IPS-15b (cell line): Measurements from ENCODE around the gene INPP5F.
"Not testable (repeated sequence)": the region's sequence is repeated elsewhere in the genome, so short reads cannot be mapped to it uniquely, and the experiment has no call there.

ENCODE experiments used
- H3K27me3 ChIP-seq: one replicate; pipeline ENCODE4 v1.6.1; 2013; ENCODE audit warnings: low read length; ENCODE audit not compliant: control insufficient read depth, insufficient read depth
- H3K36me3 ChIP-seq: one replicate; pipeline ENCODE4 v1.6.1; 2013; ENCODE audit warnings: low read length; ENCODE audit not compliant: control insufficient read depth, insufficient read depth
- H3K4me1 ChIP-seq: one replicate; pipeline ENCODE4 v1.6.1; 2013; ENCODE audit warnings: mild to moderate bottlenecking, low read length; ENCODE audit not compliant: control insufficient read depth, insufficient read depth
- H3K4me3 ChIP-seq: one replicate; pipeline ENCODE4 v1.5.1; 2013; ENCODE audit warnings: low read depth, low read length
- H3K9ac ChIP-seq: one replicate; pipeline ENCODE4 v1.6.1; 2013; ENCODE audit warnings: low read depth, mild to moderate bottlenecking, low read length
- H3K9me3 ChIP-seq: one replicate; pipeline ENCODE4 v1.6.1; 2013; ENCODE audit warnings: mild to moderate bottlenecking, low read length; ENCODE audit not compliant: control insufficient read depth, insufficient read depth

Gene INPP5F

DNA sequence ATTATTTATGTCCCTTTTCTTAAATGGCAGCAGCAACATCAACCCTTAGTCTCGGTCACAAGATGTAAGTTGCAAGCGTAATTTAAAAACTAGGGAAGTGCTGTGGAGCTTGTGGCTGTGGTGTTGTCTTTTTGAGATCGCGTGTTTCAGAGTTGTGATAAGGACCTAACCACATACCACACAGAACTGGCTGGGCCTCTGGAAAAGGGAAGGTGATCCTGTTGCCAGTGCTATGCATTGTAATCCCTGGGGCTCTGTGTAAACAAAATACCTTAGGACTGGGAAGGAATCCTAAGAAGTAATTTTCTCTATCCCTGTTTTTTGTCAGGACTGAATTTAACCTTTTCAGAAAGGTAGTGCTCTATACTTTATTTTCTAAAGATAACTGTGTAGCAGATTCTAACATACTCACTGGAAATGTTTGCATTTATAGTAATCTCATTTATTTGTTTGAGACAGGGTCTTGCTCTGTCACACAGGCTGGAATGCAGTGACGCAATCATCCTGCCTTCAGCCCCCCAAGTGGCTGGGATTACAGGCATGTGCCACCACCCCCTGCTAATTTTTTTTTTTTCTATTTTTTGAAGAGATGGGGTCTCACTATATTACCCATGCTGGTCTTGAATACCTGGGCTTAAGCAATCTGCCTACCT, 60.4 kb downstream of the INPP5F start:
- Histone ChIP-seq H3K9ac (no peak overlapping the region), H3K4me1 (peaks cover 5% of the 10 kb centered on the region), H3K9me3 (no peaks in the 10 kb centered on the region), H3K36me3 (no peaks in the 10 kb centered on the region), H3K4me3 (peak overlapping the region; percentile 1), H3K27me3 (no peaks in the 10 kb centered on the region)

DNA sequence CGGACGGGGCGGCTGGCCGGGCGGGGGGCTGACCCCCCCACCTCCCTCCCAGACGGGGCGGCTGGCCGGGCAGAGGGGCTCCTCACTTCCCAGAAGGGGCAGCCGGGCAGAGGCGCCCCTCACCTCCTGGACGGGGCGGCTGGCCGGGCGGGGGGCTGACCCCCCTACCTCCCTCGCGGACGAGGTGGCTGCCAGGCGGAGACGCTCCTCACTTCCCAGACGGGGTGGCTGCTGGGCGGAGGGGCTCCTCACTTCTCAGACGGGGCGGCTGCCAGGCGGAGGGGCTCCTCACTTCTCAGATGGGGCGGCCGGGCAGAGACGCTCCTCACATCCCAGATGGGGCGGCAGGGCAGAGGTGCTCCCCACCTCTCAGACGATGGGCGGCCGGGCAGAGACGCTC, 69.3 kb downstream of the INPP5F start:
- not testable (repeated sequence) for H3K9me3 ChIP-seq, H3K4me1 ChIP-seq, H3K36me3 ChIP-seq, H3K9ac ChIP-seq, H3K27me3 ChIP-seq, H3K4me3 ChIP-seq

DNA sequence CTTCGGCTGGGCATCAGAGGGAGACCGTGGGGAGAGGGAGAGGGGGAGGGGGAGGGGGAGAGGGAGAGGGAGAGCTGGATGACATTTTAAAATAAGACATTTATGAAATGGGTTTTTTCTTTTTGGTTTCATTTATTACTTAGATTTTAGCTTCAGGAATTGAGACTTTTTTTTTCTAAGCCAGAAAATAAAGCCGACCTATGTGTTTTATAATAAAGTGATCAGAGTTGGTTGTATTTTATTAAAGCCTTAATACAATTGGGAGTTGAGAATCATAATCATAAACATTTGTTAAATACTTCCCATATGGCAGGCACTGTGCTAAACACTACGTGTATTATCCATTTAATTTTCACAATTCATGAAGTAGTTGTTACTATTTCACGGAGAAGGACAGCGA, 70.2 kb downstream of the INPP5F start:
- Histone ChIP-seq H3K27me3 (no peaks in the 10 kb centered on the region), H3K4me1 (no peaks in the 10 kb centered on the region), H3K36me3 (no peaks in the 10 kb centered on the region), H3K9ac (no peak overlapping the region), H3K4me3 (no peak overlapping the region), H3K9me3 (no peaks in the 10 kb centered on the region)

DNA sequence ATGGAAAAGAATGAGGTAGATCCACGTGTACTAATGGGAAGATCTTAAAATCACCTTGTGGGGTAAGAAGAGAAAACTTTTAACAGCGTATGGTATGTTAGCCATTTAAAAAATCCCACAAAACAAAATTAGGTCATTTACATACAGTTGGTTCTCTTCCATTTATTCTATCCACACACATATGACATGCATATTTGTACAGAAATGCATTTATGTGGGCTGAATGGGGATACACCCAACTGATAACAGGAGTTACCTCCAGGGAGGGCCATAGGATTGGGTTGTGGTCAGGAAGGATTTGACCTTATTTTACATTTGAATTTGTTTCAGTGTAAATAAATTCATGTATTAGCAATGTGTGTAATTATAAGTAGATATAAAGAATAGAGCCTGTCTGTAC, 75.3 kb downstream of the INPP5F start:
- H3K27me3 ChIP-seq = no peaks in the 10 kb centered on the region
- no peaks in the 10 kb centered on the region for H3K4me1 ChIP-seq
- no peak overlapping the region for H3K9ac ChIP-seq
- no peaks in the 10 kb centered on the region for H3K36me3 ChIP-seq
- no peaks in the 10 kb centered on the region for H3K9me3 ChIP-seq
- no peak overlapping the region for H3K4me3 ChIP-seq

DNA sequence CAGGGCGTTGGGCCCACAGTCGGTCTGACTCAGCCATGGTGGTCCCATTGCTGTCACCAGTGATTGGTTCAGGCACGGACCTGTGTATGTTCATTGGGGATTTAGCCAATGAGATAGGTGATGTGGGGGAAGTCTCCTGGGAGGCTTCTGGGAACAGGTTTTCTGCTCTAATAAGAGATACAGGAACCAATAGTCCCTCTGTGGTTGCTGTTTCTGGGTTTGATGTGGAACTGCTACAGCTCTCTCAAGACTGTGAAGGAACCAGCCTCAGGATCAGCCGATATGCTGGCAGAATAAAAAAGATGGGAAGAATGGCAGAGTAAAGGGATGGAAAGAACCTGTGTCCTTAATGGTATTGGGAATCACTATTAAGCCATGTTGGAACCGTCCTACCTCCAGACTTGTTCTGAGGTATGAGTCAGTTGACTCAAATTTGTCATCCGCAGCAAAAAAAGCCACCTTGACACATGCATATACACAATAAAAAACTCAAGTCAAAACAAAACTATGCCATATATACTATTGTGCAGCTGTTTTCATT, 76.2 kb downstream of the INPP5F start:
- H3K4me1 ChIP-seq = no peaks in the 10 kb centered on the region
- H3K27me3 ChIP-seq = no peaks in the 10 kb centered on the region
- H3K9ac ChIP-seq = no peak overlapping the region
- no peaks in the 10 kb centered on the region for H3K9me3 ChIP-seq
- H3K36me3 ChIP-seq = no peaks in the 10 kb centered on the region
- H3K4me3 ChIP-seq = no peak overlapping the region

DNA sequence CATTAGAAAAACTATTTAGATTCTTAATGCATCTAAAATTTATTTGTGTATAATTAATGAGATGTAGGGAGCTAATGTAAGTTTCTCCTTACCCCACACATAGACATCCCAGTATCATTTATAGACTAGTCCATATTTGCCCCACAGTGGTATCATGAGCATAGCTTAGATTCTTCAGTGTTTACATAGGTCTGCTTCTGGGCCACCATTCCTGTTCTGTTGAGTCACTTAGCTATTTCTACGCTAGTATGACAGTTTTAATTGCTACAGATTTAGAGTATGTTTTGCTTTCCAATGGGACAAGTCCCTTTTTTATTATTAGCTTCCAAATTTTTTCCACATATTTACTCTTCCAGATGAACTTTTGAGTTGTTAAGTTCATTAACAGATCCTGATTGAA, 77.4 kb downstream of the INPP5F start:
- Histone ChIP-seq H3K27me3 (no peaks in the 10 kb centered on the region), H3K9ac (no peak overlapping the region), H3K4me3 (no peak overlapping the region), H3K4me1 (no peaks in the 10 kb centered on the region), H3K36me3 (no peaks in the 10 kb centered on the region), H3K9me3 (no peaks in the 10 kb centered on the region)

DNA sequence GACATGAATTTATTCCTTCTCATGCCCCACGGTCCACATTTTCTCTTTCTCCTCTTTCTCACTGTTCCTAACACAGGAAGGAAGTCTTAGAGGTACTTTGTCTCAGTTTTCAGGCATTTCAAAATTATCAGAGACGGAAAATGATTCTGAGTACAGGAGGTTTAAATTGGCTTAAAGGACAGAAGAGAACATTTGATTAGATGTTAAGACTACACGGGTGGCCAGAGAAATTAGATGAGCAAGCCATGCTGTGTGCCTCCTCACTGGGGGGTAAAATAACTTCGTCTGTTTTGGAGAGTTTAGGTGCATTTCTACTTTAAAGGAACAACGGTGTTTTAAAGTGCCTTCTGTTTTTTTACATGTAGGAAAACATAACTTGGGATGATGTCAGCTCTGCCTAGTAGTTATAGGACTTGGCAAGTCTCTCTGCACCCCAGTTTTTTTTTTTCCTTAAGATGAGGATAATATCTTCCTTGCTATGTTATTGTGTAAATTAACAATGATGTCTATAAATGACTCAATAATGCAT, 79.9 kb downstream of the INPP5F start:
- H3K27me3 ChIP-seq = no peaks in the 10 kb centered on the region
- H3K36me3 ChIP-seq = no peaks in the 10 kb centered on the region
- no peak overlapping the region for H3K4me3 ChIP-seq
- H3K9ac ChIP-seq = no peak overlapping the region
- H3K9me3 ChIP-seq = no peaks in the 10 kb centered on the region
- H3K4me1 ChIP-seq = no peaks in the 10 kb centered on the region

DNA sequence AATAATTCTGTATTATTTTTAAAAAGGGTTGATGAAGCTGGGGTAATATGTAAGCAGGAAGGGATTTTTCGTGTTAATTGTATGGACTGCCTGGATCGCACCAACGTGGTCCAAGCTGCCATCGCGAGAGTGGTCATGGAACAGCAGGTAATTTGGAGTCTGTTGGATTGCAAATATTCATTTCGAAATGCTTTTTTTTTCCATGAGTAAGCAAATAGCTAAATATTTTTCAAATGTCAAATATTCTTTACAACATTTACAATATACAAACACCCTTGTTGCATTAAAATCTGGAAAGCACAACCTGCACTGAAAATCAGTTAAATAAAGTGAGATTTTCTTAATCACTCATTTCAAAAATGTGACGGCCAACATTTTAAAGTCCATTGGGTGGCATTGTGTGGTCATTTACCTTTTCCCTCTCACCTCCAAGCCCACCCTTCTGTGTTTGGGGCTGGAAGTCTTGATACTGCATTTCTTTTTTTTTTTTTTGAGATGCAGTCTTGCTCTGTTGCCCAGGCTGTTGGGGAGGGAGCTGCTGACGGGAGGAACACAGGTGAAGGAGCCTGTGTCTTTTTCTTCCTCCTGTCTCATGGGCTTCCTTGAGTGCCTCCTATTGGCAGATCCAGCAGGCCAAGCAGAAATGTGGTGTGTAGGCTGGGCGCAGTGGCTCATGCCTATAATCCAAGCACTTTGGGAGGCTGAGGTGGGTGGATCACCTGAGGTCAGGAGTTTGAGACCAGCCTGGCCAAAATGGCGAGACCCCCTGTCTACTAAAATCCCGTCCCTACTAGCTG, 80.7 kb downstream of the INPP5F start:
- H3K4me1 ChIP-seq = no peaks in the 10 kb centered on the region
- H3K9ac ChIP-seq = no peak overlapping the region
- H3K27me3 ChIP-seq = no peaks in the 10 kb centered on the region
- no peaks in the 10 kb centered on the region for H3K9me3 ChIP-seq
- H3K4me3 ChIP-seq = no peak overlapping the region
- no peaks in the 10 kb centered on the region for H3K36me3 ChIP-seq

DNA sequence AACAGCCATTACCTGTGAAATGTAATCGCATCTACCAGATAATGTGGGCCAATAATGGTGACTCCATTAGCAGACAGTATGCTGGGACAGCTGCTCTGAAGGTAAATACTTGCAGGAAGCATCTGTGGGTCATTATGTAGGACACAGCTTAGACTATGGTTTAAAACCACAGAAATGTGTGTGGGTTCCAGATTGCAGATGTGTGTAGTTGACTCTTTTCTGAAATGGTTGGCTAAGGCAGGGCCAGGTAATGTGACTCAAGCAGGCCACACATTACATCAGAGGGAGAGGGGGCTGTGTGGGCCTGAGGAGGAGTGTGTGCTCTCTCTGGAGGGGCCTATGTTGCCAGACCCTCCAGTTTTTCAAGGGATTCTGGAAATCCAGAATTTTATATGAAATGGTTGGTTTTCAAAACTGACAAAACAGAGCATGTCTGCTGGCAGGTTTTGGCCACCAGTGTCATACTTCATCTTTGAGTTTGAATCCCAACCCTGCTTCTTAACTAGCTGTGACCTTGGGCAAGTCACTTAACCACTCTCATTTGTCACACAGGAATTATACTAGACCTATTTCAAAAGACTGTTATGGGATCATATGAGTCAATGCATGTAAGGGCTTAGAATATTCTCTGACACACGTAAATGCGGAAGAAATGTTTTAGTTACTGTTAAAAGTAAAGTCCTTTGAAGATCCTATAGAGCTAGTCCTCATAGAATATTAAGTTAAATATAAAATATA, 82.3 kb downstream of the INPP5F start:
- H3K4me1 ChIP-seq = no peaks in the 10 kb centered on the region
- peaks cover 3% of the 10 kb centered on the region for H3K36me3 ChIP-seq
- no peaks in the 10 kb centered on the region for H3K9me3 ChIP-seq
- no peak overlapping the region for H3K9ac ChIP-seq
- H3K27me3 ChIP-seq = no peaks in the 10 kb centered on the region
- H3K4me3 ChIP-seq = no peak overlapping the region

DNA sequence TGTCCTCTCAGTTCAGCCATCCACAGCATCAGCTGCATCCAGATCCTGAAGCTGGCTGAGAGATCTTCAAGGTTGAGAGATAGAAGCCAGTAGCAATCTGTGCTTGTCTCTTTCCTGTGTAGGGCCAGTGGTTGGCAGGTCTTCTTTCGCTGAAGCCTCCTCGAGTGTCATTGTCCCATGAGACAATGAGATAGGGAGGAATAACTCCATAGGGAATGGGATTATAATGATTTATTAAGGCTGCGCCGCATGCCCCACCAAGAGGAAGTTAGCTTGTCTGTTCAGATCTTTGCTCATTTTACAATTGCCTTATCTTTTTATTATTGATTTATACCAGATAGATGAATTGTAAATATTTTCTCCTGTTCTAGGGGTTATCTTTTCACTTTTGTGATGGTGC, 85.3 kb downstream of the INPP5F start:
- H3K9me3 ChIP-seq = no peaks in the 10 kb centered on the region
- no peak overlapping the region for H3K4me3 ChIP-seq
- H3K27me3 ChIP-seq = no peaks in the 10 kb centered on the region
- no peaks in the 10 kb centered on the region for H3K4me1 ChIP-seq
- no peak overlapping the region for H3K9ac ChIP-seq
- peaks cover 3% of the 10 kb centered on the region for H3K36me3 ChIP-seq

DNA sequence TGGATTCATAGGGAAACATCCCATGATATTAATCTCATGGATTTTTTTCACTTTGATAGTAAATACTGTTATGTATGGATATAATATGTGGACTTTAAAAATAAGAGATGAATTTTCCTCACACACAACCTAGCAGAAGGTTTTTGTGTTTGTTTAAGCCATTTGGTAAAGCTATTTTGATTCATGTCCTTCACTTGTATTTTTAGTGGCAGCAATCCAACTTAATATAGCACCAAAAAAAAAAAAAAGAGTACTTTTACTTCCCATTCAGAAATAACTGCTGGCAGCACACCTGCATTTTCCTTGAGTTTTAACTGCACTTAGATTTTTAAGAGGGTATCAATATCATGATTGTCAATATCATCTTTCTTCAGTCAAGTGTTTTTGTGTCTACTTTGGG, 86.8 kb downstream of the INPP5F start:
- H3K4me3 ChIP-seq = no peak overlapping the region
- no peak overlapping the region for H3K9ac ChIP-seq
- peaks cover 4% of the 10 kb centered on the region for H3K4me1 ChIP-seq
- no peaks in the 10 kb centered on the region for H3K9me3 ChIP-seq
- H3K27me3 ChIP-seq = no peaks in the 10 kb centered on the region
- peaks cover 3% of the 10 kb centered on the region for H3K36me3 ChIP-seq
